PC-3 (cell line): ENCODE data around the gene WNT2B.

Experiments used
- CTCF ChIP-seq: fragments of 300-600 bp; sonication (generic); conservative IDR thresholded peaks from 2 replicates; pipeline ENCODE4 v1.5.1; 2017; ENCODE audit warnings: antibody characterized with exemption, low read depth, mild to moderate bottlenecking, low read length
- EZH2 ChIP-seq: fragments of 300-600 bp; sonication (generic); IDR thresholded peaks from one replicate; pipeline ENCODE4 v1.6.1; 2017; ENCODE audit warnings: antibody characterized with exemption, mild to moderate bottlenecking, low read length; ENCODE audit not compliant: unreplicated experiment
- EZH2phosphoT487 ChIP-seq: fragments of 300-600 bp; sonication (generic); IDR thresholded peaks from 2 replicates; pipeline ENCODE4 v1.6.1; 2018; ENCODE audit warnings: mild to moderate bottlenecking, antibody characterized with exemption, low read length, borderline replicate concordance

- no peak for TF ChIP-seq CTCF
- no peak for TF ChIP-seq EZH2
- no peak for TF ChIP-seq EZH2phosphoT487
These were observed 57.0 kb downstream of the WNT2B start for GRCh38 chr1:112565800-112566199.
